MM.1S (cell line): Measurements from ENCODE around the gene TTC38.

Source experiments
- DNase-seq: peaks from one replicate; pipeline ENCODE4 v3.0.0-alpha.2; 2015
- H2AFZ ChIP-seq: fragments of 300-600 bp; sonication (generic); 2 replicates; pipeline ENCODE4 v1.6.0; 2016; ENCODE audit warnings: antibody characterized with exemption, low read length
- H3F3A ChIP-seq: fragments of 300-600 bp; sonication (generic); 2 replicates; pipeline ENCODE4 v1.6.1; 2016; ENCODE audit warnings: mild to moderate bottlenecking, antibody characterized with exemption, low read length, moderate library complexity, mixed read lengths; ENCODE audit not compliant: insufficient read depth
- H3K27ac ChIP-seq: fragments of 300-600 bp; sonication (generic); 2 replicates; pipeline ENCODE4 v1.5.1; 2016; ENCODE audit warnings: mild to moderate bottlenecking, low read length
- H3K27me3 ChIP-seq: fragments of 300-600 bp; sonication (generic); replicated peaks from 2 replicates; pipeline ENCODE4 v1.6.0; 2016; ENCODE audit warnings: low read length; ENCODE audit not compliant: insufficient read depth
- H3K36me3 ChIP-seq: fragments of 300-600 bp; sonication (generic); replicated peaks from 2 replicates; pipeline ENCODE4 v1.6.1; 2016; ENCODE audit warnings: mild to moderate bottlenecking, low read length, mixed read lengths; ENCODE audit not compliant: insufficient read depth
- H3K4me1 ChIP-seq: fragments of 300-600 bp; sonication (generic); 2 replicates; pipeline ENCODE4 v1.6.1; 2016; ENCODE audit warnings: low read length, mixed read lengths
- H3K4me2 ChIP-seq: fragments of 300-600 bp; sonication (generic); 2 replicates; pipeline ENCODE4 v1.6.0; 2016; ENCODE audit warnings: low read depth, low read length
- H3K4me3 ChIP-seq: fragments of 300-600 bp; sonication (generic); 2 replicates; pipeline ENCODE4 v1.5.1; 2016; ENCODE audit warnings: low read length, mixed read lengths
- H3K79me2 ChIP-seq: fragments of 300-600 bp; sonication (generic); 2 replicates; pipeline ENCODE4 v1.6.1; 2016; ENCODE audit warnings: mixed run types, low read length, mixed read lengths
- H3K9ac ChIP-seq: fragments of 300-600 bp; sonication (generic); 2 replicates; pipeline ENCODE4 v1.6.1; 2016; ENCODE audit warnings: low read length, mixed read lengths
- H3K9me2 ChIP-seq: fragments of 300-600 bp; sonication (generic); replicated peaks from 2 replicates; pipeline ENCODE4 v1.6.1; 2016; ENCODE audit warnings: mild to moderate bottlenecking, low read length, mixed read lengths; ENCODE audit not compliant: insufficient read depth
- H3K9me3 ChIP-seq: fragments of 300-600 bp; sonication (generic); replicated peaks from 2 replicates; pipeline ENCODE4 v1.6.1; 2016; ENCODE audit warnings: mild to moderate bottlenecking, low read length, mixed read lengths; ENCODE audit not compliant: insufficient read depth
- H4K20me1 ChIP-seq: fragments of 300-600 bp; sonication (generic); 2 replicates; pipeline ENCODE4 v1.6.1; 2016; ENCODE audit warnings: mild to moderate bottlenecking, low read length, moderate library complexity, mixed read lengths; ENCODE audit not compliant: insufficient read depth
- CTCF ChIP-seq: fragments of 300-600 bp; sonication (generic); IDR thresholded peaks from 2 replicates; pipeline ENCODE4 v1.5.1; 2016; ENCODE audit warnings: antibody characterized with exemption, low read length, mixed read lengths
- EZH2 ChIP-seq: fragments of 300-600 bp; sonication (generic); optimal IDR thresholded peaks from 2 replicates; pipeline ENCODE3; 2017; ENCODE audit warnings: low read depth, mild to moderate bottlenecking, antibody characterized with exemption, low read length, mixed read lengths
- EZH2phosphoT487 ChIP-seq: fragments of 300-600 bp; sonication (generic); IDR thresholded peaks from 2 replicates; pipeline ENCODE4 v1.6.1; 2018; ENCODE audit warnings: antibody characterized with exemption, low read length

TTC38 gene

GRCh38 chr22:46327691-46328465 is 60.1 kb downstream of the TTC38 start:
- TF ChIP-seq EZH2phosphoT487 (no peak), CTCF (no peak)
- Histone ChIP-seq H3K9me2 (no peaks in the 10 kb centered on the region), H3F3A (peaks cover 10% of the 10 kb centered on the region; the same call in 1 of the 2 replicates), H3K79me2 (peaks cover 10% of the 10 kb centered on the region), H3K27me3 (no peaks in the 10 kb centered on the region), H3K4me2 (no peak overlapping the region), H2AFZ (no peak overlapping the region), H3K4me3 (no peak overlapping the region), H3K4me1 (peaks cover 7% of the 10 kb centered on the region), H3K36me3 (0 out of 2 replicates have a peak, but pooled peaks cover 3% of the 10 kb centered on the region), H3K9me3 (no peaks in the 10 kb centered on the region), H3K27ac (no peak overlapping the region), H3K9ac (no peak overlapping the region), H4K20me1 (no peaks in the 10 kb centered on the region)
- no peak for DNase-seq

GRCh38 chr22:46328797-46329196 is 61.0 kb downstream of the TTC38 start:
- peaks cover 10% of the 10 kb centered on the region for H3K79me2 ChIP-seq
- H3K27me3 ChIP-seq, result no peaks in the 10 kb centered on the region
- H3K4me2 ChIP-seq, result no peak overlapping the region
- H3K9ac ChIP-seq, result no peak overlapping the region
- no peak overlapping the region for H2AFZ ChIP-seq
- H3K4me1 ChIP-seq, result peaks cover 14% of the 10 kb centered on the region
- peaks cover 19% of the 10 kb centered on the region for H3F3A ChIP-seq
- TF ChIP-seq EZH2phosphoT487, result no peak
- no peak for TF ChIP-seq CTCF
- TF ChIP-seq EZH2, result no peak
- no peak overlapping the region for H3K27ac ChIP-seq
- H3K9me2 ChIP-seq, result no peaks in the 10 kb centered on the region
- no peaks in the 10 kb centered on the region for H4K20me1 ChIP-seq
- H3K9me3 ChIP-seq, result no peaks in the 10 kb centered on the region
- no peak overlapping the region for H3K4me3 ChIP-seq
- 0 out of 2 replicates have a peak, but pooled peaks cover 3% of the 10 kb centered on the region for H3K36me3 ChIP-seq
- DNase-seq, result no peak

- no peaks in the 10 kb centered on the region for H3K9me2 ChIP-seq
- no peak overlapping the region for H2AFZ ChIP-seq
- H3K36me3 ChIP-seq, result 0 out of 2 replicates have a peak, but pooled peaks cover 3% of the 10 kb centered on the region
- no peaks in the 10 kb centered on the region for H3K9me3 ChIP-seq
- no peak overlapping the region for H3K9ac ChIP-seq
- H3K27ac ChIP-seq, result no peak overlapping the region
- H3K4me1 ChIP-seq, result peaks cover 14% of the 10 kb centered on the region
- H4K20me1 ChIP-seq, result no peaks in the 10 kb centered on the region
- H3K4me2 ChIP-seq, result no peak overlapping the region
- peaks cover 24% of the 10 kb centered on the region for H3F3A ChIP-seq
- H3K4me3 ChIP-seq, result no peak overlapping the region
- peaks cover 9% of the 10 kb centered on the region for H3K79me2 ChIP-seq
- DNase-seq, result no peak
- no peaks in the 10 kb centered on the region for H3K27me3 ChIP-seq
- TF ChIP-seq EZH2phosphoT487, result no peak
- no peak for TF ChIP-seq CTCF
- TF ChIP-seq EZH2, result no peak
Measured at GRCh38 chr22:46329616-46330015, 61.8 kb downstream of the TTC38 start.
